ENCODE measurements around the gene CIAPIN1. TPM values are rescaled to one million over a fixed set of nuclear protein-coding genes. Genes with fewer than 3 reads are reported as not detected.

Gene CIAPIN1
- total RNA-seq, 1 experiment from 2014 or later: 82.8 TPM

DNA sequence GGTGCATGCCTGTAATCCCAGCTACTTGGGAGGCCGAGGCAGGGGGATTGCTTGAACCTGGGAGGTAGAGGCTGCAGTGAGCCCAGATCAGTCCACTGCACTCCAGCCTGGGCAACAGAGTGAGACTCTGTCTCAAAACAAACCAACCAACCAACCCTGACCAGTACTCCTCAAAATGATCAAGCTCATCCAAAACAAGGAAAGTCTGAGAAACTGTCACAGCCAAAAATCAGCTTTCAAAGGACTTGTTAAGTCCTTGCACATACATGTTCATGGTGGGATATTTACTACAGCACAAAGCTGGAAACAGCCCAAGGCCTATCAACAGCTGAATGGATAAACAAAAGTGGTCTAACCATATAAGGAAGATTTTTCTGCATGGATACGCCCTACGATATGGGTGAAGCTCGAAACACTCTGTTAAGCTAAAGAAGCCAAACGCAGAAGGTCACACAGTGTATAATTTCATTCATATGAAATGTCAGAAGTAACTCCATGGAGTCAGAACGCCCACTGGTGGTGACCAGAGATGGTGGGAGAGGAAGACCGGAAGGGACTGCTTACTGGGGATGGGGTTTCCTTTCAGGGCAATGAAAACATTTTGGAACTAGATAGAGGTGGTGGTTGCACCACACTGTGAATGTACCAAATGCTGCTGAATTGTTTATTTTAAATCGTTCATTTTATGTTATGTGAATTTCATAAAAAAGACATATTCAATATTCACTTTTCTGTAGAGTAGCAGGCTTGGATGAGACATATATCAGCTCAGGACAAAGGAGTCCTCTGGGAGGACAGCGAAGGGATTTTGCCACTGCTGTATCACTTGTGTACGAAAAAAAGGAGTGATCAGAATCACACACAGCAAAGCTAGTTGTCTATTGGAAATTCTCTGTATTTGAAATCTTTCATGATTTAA, 24.9 kb downstream of the CIAPIN1 start:
- Histone ChIP-seq H2BK12ac (ENCODE audit: insufficient read length, low read depth, low read length) (no peak overlapping the region), H3K79me1 (ENCODE audit: insufficient read depth, low read depth, low read length, poor library complexity, severe bottlenecking) (no peaks in the 10 kb centered on the region), H2BK5ac (ENCODE audit: insufficient read length, low read length) (no peak overlapping the region), H2BK120ac (ENCODE audit: low read depth, low read length, poor library complexity, severe bottlenecking) (no peak overlapping the region), H3K14ac (ENCODE audit: insufficient read depth, low read length) (no peak overlapping the region), H3K4ac (ENCODE audit: low read depth, low read length) (no peak overlapping the region), H3K27me3 (ENCODE audit: insufficient read depth, low read length) (no peaks in the 10 kb centered on the region), H3K18ac (ENCODE audit: insufficient read length, low read depth, low read length) (no peak overlapping the region), H4K20me1 (ENCODE audit: control insufficient read depth, insufficient read depth, insufficient read length) (no peaks in the 10 kb centered on the region), H3K23me2 (ENCODE audit: insufficient read length, low read depth, low read length, poor library complexity, severe bottlenecking) (no peaks in the 10 kb centered on the region), H2BK20ac (ENCODE audit: low read depth, low read length, poor library complexity, severe bottlenecking) (no peak overlapping the region), H3T11ph (ENCODE audit: low read length) (no peak overlapping the region), H3K4me2 (ENCODE audit: insufficient read depth, insufficient read length, low read length) (no peak overlapping the region), H3K27ac (ENCODE audit: insufficient read length, low read depth, low read length) (no peak overlapping the region), H4K8ac (replicated peaks; ENCODE audit: insufficient read length, low read depth, low read length) (no peak overlapping the region), H4K5ac (ENCODE audit: insufficient read length, low read depth, low read length) (no peak overlapping the region), H3K23ac (ENCODE audit: insufficient read length, low read depth, low read length) (no peak overlapping the region), H2AK5ac (ENCODE audit: insufficient read length, low read length) (no peak overlapping the region), H3K56ac (ENCODE audit: insufficient read length, low read depth, low read length) (no peak overlapping the region), H3K9ac (ENCODE audit: extremely low read depth, insufficient read length, low read length) (no peak overlapping the region), H3K9me3 (ENCODE audit: control insufficient read depth, low read depth, low read length) (no peaks in the 10 kb centered on the region), H2AFZ (ENCODE audit: low read length) (no peak overlapping the region), H3K4me1 (ENCODE audit: insufficient read depth, low read length) (no peaks in the 10 kb centered on the region), H3K79me2 (ENCODE audit: insufficient read depth, low read length) (no peaks in the 10 kb centered on the region), H4K91ac (ENCODE audit: insufficient read length, low read depth, low read length) (no peak overlapping the region), H2BK15ac (ENCODE audit: low read depth, low read length) (no peak overlapping the region)
- Mint-ChIP-seq H3K36me3 (ENCODE audit: insufficient read depth in 1 of 3, low read depth in 3 of 3) (peaks cover 0 to 3% (median 1%) of the 10 kb centered on the region in 3 experiments; a peak in 2 of 7 replicates), H3K4me3 (no peak overlapping the region), H3K27me3 (ENCODE audit: low read depth) (no peaks in the 10 kb centered on the region), H3K27ac (peak overlapping the region in 2 of 3 experiments; percentile 32 to 73; a peak in 4 of 7 replicates), H3K9me3 (peaks cover 0 to 3% of the 10 kb centered on the region in 2 experiments; a peak in 1 of 5 replicates), H3K4me1 (peaks cover 16 to 25% of the 10 kb centered on the region in 2 experiments)
- TF ChIP-seq, protein P1, sequence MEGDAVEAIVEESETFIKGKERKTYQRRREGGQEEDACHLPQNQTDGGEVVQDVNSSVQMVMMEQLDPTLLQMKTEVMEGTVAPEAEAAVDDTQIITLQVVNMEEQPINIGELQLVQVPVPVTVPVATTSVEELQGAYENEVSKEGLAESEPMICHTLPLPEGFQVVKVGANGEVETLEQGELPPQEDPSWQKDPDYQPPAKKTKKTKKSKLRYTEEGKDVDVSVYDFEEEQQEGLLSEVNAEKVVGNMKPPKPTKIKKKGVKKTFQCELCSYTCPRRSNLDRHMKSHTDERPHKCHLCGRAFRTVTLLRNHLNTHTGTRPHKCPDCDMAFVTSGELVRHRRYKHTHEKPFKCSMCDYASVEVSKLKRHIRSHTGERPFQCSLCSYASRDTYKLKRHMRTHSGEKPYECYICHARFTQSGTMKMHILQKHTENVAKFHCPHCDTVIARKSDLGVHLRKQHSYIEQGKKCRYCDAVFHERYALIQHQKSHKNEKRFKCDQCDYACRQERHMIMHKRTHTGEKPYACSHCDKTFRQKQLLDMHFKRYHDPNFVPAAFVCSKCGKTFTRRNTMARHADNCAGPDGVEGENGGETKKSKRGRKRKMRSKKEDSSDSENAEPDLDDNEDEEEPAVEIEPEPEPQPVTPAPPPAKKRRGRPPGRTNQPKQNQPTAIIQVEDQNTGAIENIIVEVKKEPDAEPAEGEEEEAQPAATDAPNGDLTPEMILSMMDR (conservative IDR thresholded peaks at IDR 0.05): peak; percentile 72
- peak; percentile 51 for DNase-seq
- no CpG with 5 or more reads among the region's 10 CpGs for WGBS (ENCODE audit: extremely low coverage, insufficient read length, low lambda C conversion rate)

All from H9 (cell line).